B cell (primary cell): Measurements from ENCODE around the gene MLLT6. TPM values are rescaled to one million over a fixed set of nuclear protein-coding genes. Genes with fewer than 3 reads are reported as not detected.

ENCODE experiments used
- ATAC-seq: fragments of 200-7000 bp; cut with Tn5 transposase; one replicate; pipeline ENCODE4 v1.10.0; 2021; ENCODE audit warnings: low read depth, mild to moderate bottlenecking, moderate number of reproducible peaks, moderate library complexity
- CTCF ChIA-PET: fragments of 350-600 bp; sonication (Branson Sonifier 250); formaldehyde crosslinking; loops from one replicate; lab custom pipeline; 2021; ENCODE audit warnings: antibody characterized with exemption, inconsistent platforms; lab: Charles Lee
- POLR2A ChIA-PET: fragments of 350-600 bp; sonication (Branson Sonifier 250); formaldehyde crosslinking; loops from one replicate; lab custom pipeline; 2021; ENCODE audit warnings: antibody characterized with exemption; lab: Charles Lee
- DNase-seq: peaks from one replicate; pipeline ENCODE4 v3.0.0; 2013
- H2AFZ ChIP-seq: 2 replicates; pipeline ENCODE4 v1.6.1; 2012; ENCODE audit warnings: mild to moderate bottlenecking, low read depth, low read length; ENCODE audit not compliant: insufficient read depth, poor library complexity, severe bottlenecking
- H3K27ac ChIP-seq, 2 donors: 1 replicate in 1 of 2; 2 replicates in 1 of 2; pipeline ENCODE4 v1.5.1; 2012 to 2013; ENCODE audit warnings: low read length in 2 of 2, mild to moderate bottlenecking in 2 of 2, moderate library complexity in 1 of 2
- H3K27me3 ChIP-seq, 4 experiments: fragments of 200-600 bp in 1 of 4; sonication (generic) in 1 of 4; replicated peaks in 1 of 4; 1 replicate in 2 of 4; 2 replicates in 2 of 4; pipeline versions ENCODE4 v1.6.1 to v1.7.0; 2013 to 2016; ENCODE audit warnings: low read length in 3 of 4, mild to moderate bottlenecking in 2 of 4, mixed read lengths in 1 of 4, moderate library complexity in 1 of 4; ENCODE audit not compliant: insufficient read depth in 4 of 4, control insufficient read depth in 3 of 4; ENCODE audit errors: control extremely low read depth in 1 of 4
- H3K36me3 ChIP-seq, 2 experiments: replicated peaks in 1 of 2; 1 replicate in 1 of 2; 2 replicates in 1 of 2; pipeline versions ENCODE4 v1.6.1 to v1.7.1; 2013; ENCODE audit warnings: low read length in 1 of 2; ENCODE audit not compliant: insufficient read depth in 2 of 2, control insufficient read depth in 1 of 2; ENCODE audit errors: control extremely low read depth in 1 of 2, extremely low read depth in 1 of 2
- H3K4me1 ChIP-seq, 2 donors: fragments of 200-600 bp in 1 of 2; sonication (generic) in 1 of 2; 1 replicate in 1 of 2; 2 replicates in 1 of 2; pipeline versions ENCODE4 v1.5.1 to v1.6.1; 2013 to 2017; ENCODE audit warnings: low read length in 2 of 2; ENCODE audit not compliant: control insufficient read depth in 2 of 2, insufficient read depth in 2 of 2
- H3K4me2 ChIP-seq: replicated peaks from 2 replicates; pipeline ENCODE3; 2012; ENCODE audit warnings: mild to moderate bottlenecking, low read depth, low read length; ENCODE audit not compliant: poor library complexity, severe bottlenecking
- H3K4me3 ChIP-seq, 5 experiments: fragments of 200-600 bp in 1 of 5; sonication (generic) in 1 of 5; 1 replicate in 3 of 5; 2 replicates in 2 of 5; pipeline versions ENCODE4 v1.5.1 to v1.7.0; 2011 to 2016; ENCODE audit warnings: low read length in 4 of 5, mild to moderate bottlenecking in 4 of 5, low read depth in 2 of 5, control low read depth in 1 of 5, moderate library complexity in 1 of 5; ENCODE audit not compliant: insufficient read depth in 1 of 5; ENCODE audit errors: control extremely low read depth in 1 of 5, extremely low read depth in 1 of 5
- H3K79me2 ChIP-seq: fragments of 200-600 bp; sonication (generic); one replicate; pipeline ENCODE4 v1.6.0; 2016; ENCODE audit warnings: low read length; ENCODE audit not compliant: control insufficient read depth, insufficient read depth
- H3K9ac ChIP-seq: fragments of 200-600 bp; sonication (generic); 2 replicates; pipeline ENCODE4 v1.6.1; 2017; ENCODE audit warnings: mild to moderate bottlenecking, low read length, moderate library complexity
- H3K9me3 ChIP-seq, 3 donors: one replicate each; pipeline versions ENCODE4 v1.6.1 to v1.7.1; 2013; ENCODE audit warnings: low read length in 2 of 3; ENCODE audit not compliant: control insufficient read depth in 2 of 3, insufficient read depth in 1 of 3; ENCODE audit errors: control extremely low read depth in 1 of 3
- H4K20me1 ChIP-seq: 2 replicates; pipeline ENCODE4 v1.6.0; 2012; ENCODE audit warnings: mild to moderate bottlenecking, low read length; ENCODE audit not compliant: insufficient read depth, control insufficient read depth, poor library complexity, severe bottlenecking
- H3K27ac Mint-ChIP-seq: one replicate; pipeline ENCODE4 v1.8.0; 2021; ENCODE audit warnings: mixed read lengths
- H3K27me3 Mint-ChIP-seq: one replicate; pipeline ENCODE4 v1.8.0; 2021; ENCODE audit warnings: mixed read lengths
- H3K4me1 Mint-ChIP-seq: one replicate; pipeline ENCODE4 v1.8.0; 2021; ENCODE audit warnings: mixed read lengths
- H3K4me3 Mint-ChIP-seq: one replicate; pipeline ENCODE4 v1.8.0; 2021; ENCODE audit warnings: mixed read lengths
- H3K9me3 Mint-ChIP-seq: one replicate; pipeline ENCODE4 v1.8.0; 2022; ENCODE audit warnings: mixed read lengths; ENCODE audit not compliant: insufficient read depth
- CTCF ChIP-seq: fragments of 200-600 bp; IDR thresholded peaks from one replicate; pipeline ENCODE4 v1.8.0; 2022; ENCODE audit warnings: antibody characterized with exemption, mild to moderate bottlenecking
- EZH2 ChIP-seq: IDR thresholded peaks from 2 replicates; pipeline ENCODE4 v1.6.1; 2012; ENCODE audit warnings: borderline replicate concordance, low read depth, mild to moderate bottlenecking, moderate library complexity, low read length; ENCODE audit not compliant: insufficient read depth, poor library complexity, severe bottlenecking
- WGBS: methylation state at CpG from one replicate; pipeline ENCODE4 v1.1.5; 2013; ENCODE audit warnings: missing lambda C conversion rate; ENCODE audit not compliant: insufficient coverage; 5-methylcytosine and 5-hydroxymethylcytosine counted together
- intact Hi-C: fragments of 100-400 bp; cut with micrococcal nuclease; formaldehyde crosslinking; loops from one replicate; pipeline ENCODE4 v1.10.0; 2022
- polyA plus RNA-seq: library from polyadenylated mRNA; depleted of rRNA; stranded (reverse); fragments of >200 nt; gene quantifications from 2 replicates; pipeline ENCODE4 v1.2.3, GENCODE V29; 2012
- total RNA-seq, 2 donors: library from RNA; stranded (reverse); fragments of 120-200 nt in 1 of 2; gene quantifications; 1 replicate in 1 of 2; 2 replicates in 1 of 2; pipeline versions ENCODE4 v1.2.3 to v1.2.4, GENCODE V29; 2013 to 2022

The MLLT6 gene
- total and polyA plus RNA-seq, 2 donors (not counting 1 experiment from before 2014, with no cell fraction given), result 165 to 288 TPM

- no peak for TF ChIP-seq CTCF
- no peak for TF ChIP-seq EZH2
- H3K27ac ChIP-seq, result peak overlapping the region; percentile 91 to 97
- H3K27ac Mint-ChIP-seq, result peak overlapping the region; percentile 99
- POLR2A ChIA-PET, result interaction anchor here (0.8 to 1.5 kb wide), 2 partner anchors 26 to 50 kb away, joined by 3 to 9 read pairs; partner anchors contain the start of gene PSMB3
- peak overlapping the region; percentile 91 for H2AFZ ChIP-seq
- peaks cover 50% of the 10 kb centered on the region for H3K4me1 Mint-ChIP-seq
- no peaks in the 10 kb centered on the region for H3K27me3 ChIP-seq
- H3K79me2 ChIP-seq, result peaks cover 19% of the 10 kb centered on the region
- peaks cover 17 to 51% of the 10 kb centered on the region in 2 donors for H3K4me1 ChIP-seq
- ATAC-seq, result peak; percentile 42
- H4K20me1 ChIP-seq, result peaks cover 16% of the 10 kb centered on the region
- under 1% methylated on average over 81 of the region's 81 CpGs for WGBS
- no peaks in the 10 kb centered on the region for H3K27me3 Mint-ChIP-seq
- H3K9me3 ChIP-seq, result no peaks in the 10 kb centered on the region
- peaks cover 0 to under 1% of the 10 kb centered on the region in 2 experiments for H3K36me3 ChIP-seq
- intact Hi-C loops, result loop anchor here (2.0 kb wide), 1 partner anchor 98 kb away; no protein-coding TSS in a partner anchor
- H3K4me3 ChIP-seq, result peak overlapping the region; percentile 76 to 95 (median 93)
- peak overlapping the region; percentile 94 for H3K9ac ChIP-seq
- H3K4me2 ChIP-seq, result peak overlapping the region; percentile 98
- CTCF ChIA-PET, result interaction anchor here (1.3 to 3.0 kb wide), 2 partner anchors 26 to 32 kb away, joined by 4 to 13 read pairs; no protein-coding TSS in a partner anchor
- DNase-seq, result peak; percentile 92
- peak overlapping the region; percentile 99 for H3K4me3 Mint-ChIP-seq
- H3K9me3 Mint-ChIP-seq, result no peaks in the 10 kb centered on the region
Observed at GRCh38 chr17:38702166-38702915, 2.7 kb upstream of the MLLT6 start.
